Endothelial cell of umbilical vein (primary cell): ENCODE data around the gene EHMT1. TPM values are rescaled to one million over a fixed set of nuclear protein-coding genes. Genes with fewer than 3 reads are reported as not detected.

Experiments
- BruUV-seq: library from RNA; stranded (reverse); fragments of 400-500 nt; replicated peaks from 2 replicates; lab custom pipeline; 2021; lab: Mats Ljungman, UMichigan
- CTCF ChIA-PET: fragments of 300-600, 350-600 bp; sonication (Branson Sonifier 250); formaldehyde crosslinking; loops from one replicate; lab custom pipeline; 2021; ENCODE audit warnings: antibody characterized with exemption, inconsistent platforms; lab: Charles Lee
- POLR2A ChIA-PET: fragments of 300-600, 350-600 bp; sonication (Branson Sonifier 250); formaldehyde crosslinking; loops from one replicate; lab custom pipeline; 2021; ENCODE audit warnings: antibody characterized with exemption, inconsistent platforms; lab: Charles Lee
- DNase-seq: peaks from one replicate; pipeline ENCODE4 v3.0.0-alpha.2; 2011; ENCODE audit warnings: low read depth, low spot score
- FAIRE-seq: peaks from 2 replicates; lab custom pipeline; 2011; peaks lifted over from hg19 to GRCh38; lab: Jason Lieb, UNC
- H2AFZ ChIP-seq: 2 replicates; pipeline ENCODE4 v1.6.0; 2012; ENCODE audit warnings: low read depth, low read length, control low read depth, inconsistent platforms
- H3K27ac ChIP-seq: 2 replicates; pipeline ENCODE4 v1.5.1; 2011; ENCODE audit warnings: low read depth, mild to moderate bottlenecking, control low read depth, low read length, moderate library complexity; ENCODE audit not compliant: insufficient read depth
- H3K27me3 ChIP-seq, 2 experiments: 2 replicates each; pipeline versions ENCODE4 v1.6.0 to v1.6.1; 2011; ENCODE audit warnings: low read length in 2 of 2, mixed read lengths in 1 of 2; ENCODE audit not compliant: control insufficient read depth in 2 of 2, insufficient read depth in 2 of 2
- H3K36me3 ChIP-seq, 2 experiments: 2 replicates in 1 of 2; 3 replicates in 1 of 2; pipeline ENCODE4 v1.5.1; 2011; ENCODE audit warnings: low read length in 2 of 2, mild to moderate bottlenecking in 1 of 2, moderate library complexity in 1 of 2; ENCODE audit not compliant: control insufficient read depth in 2 of 2, insufficient read depth in 2 of 2; ENCODE audit errors: extremely low read depth in 1 of 2
- H3K4me1 ChIP-seq: 3 replicates; pipeline ENCODE4 v1.5.1; 2011; ENCODE audit warnings: mild to moderate bottlenecking, low read length; ENCODE audit not compliant: control insufficient read depth, insufficient read depth; ENCODE audit errors: extremely low read depth
- H3K4me2 ChIP-seq: 2 replicates; pipeline ENCODE4 v1.6.1; 2011; ENCODE audit warnings: low read length, control low read depth, mixed read lengths; ENCODE audit not compliant: insufficient read depth
- H3K4me3 ChIP-seq, 3 experiments: fragments of 200-600 bp in 1 of 3; sonication (generic), shearing (Covaris generic) in 1 of 3; replicated peaks in 1 of 3; 2 replicates each; pipeline ENCODE4 v1.5.1; 2011 to 2016; ENCODE audit warnings: control low read depth in 3 of 3, low read length in 3 of 3, mild to moderate bottlenecking in 2 of 3, inconsistent platforms in 1 of 3, low read depth in 1 of 3, moderate library complexity in 1 of 3; ENCODE audit not compliant: insufficient read depth in 1 of 3
- H3K79me2 ChIP-seq: 2 replicates; pipeline ENCODE4 v1.6.0; 2012; ENCODE audit warnings: low read length, inconsistent platforms; ENCODE audit not compliant: control insufficient read depth, insufficient read depth
- H3K9ac ChIP-seq: replicated peaks from 2 replicates; pipeline ENCODE3; 2011; ENCODE audit warnings: low read length, control low read depth; ENCODE audit not compliant: insufficient read depth; ENCODE audit errors: extremely low read depth
- H3K9me1 ChIP-seq: replicated peaks from 3 replicates; pipeline ENCODE4 v1.6.0; 2011; ENCODE audit warnings: mild to moderate bottlenecking, low read length; ENCODE audit not compliant: control insufficient read depth, insufficient read depth; ENCODE audit errors: extremely low read depth
- H3K9me3 ChIP-seq: replicated peaks from 2 replicates; pipeline ENCODE4 v1.5.1; 2012; ENCODE audit warnings: low read length, inconsistent platforms; ENCODE audit not compliant: control insufficient read depth, insufficient read depth
- H4K20me1 ChIP-seq: replicated peaks from 2 replicates; pipeline ENCODE3; 2011; ENCODE audit warnings: mild to moderate bottlenecking, low read length; ENCODE audit not compliant: control insufficient read depth, insufficient read depth; ENCODE audit errors: extremely low read depth
- CTCF ChIP-seq, 2 donors: IDR thresholded peaks; 1 replicate in 1 of 2; 2 replicates in 1 of 2; pipeline ENCODE4 v1.5.1; 2011; ENCODE audit warnings: low read length in 2 of 2, mild to moderate bottlenecking in 2 of 2, moderate library complexity in 2 of 2, control low read depth in 1 of 2, inconsistent platforms in 1 of 2, low read depth in 1 of 2; ENCODE audit not compliant: insufficient read depth in 1 of 2; ENCODE audit errors: extremely low read depth in 1 of 2
- EZH2 ChIP-seq: IDR thresholded peaks from 2 replicates; pipeline ENCODE4 v1.6.1; 2012; ENCODE audit warnings: borderline replicate concordance, low read depth, mild to moderate bottlenecking, moderate library complexity, low read length, inconsistent platforms; ENCODE audit not compliant: severe bottlenecking
- FOS ChIP-seq: IDR thresholded peaks from 2 replicates; pipeline ENCODE4 v1.6.1; 2011; ENCODE audit warnings: mild to moderate bottlenecking, low read length, moderate library complexity, borderline replicate concordance; ENCODE audit not compliant: insufficient read depth
- GATA2 ChIP-seq: IDR thresholded peaks from 2 replicates; pipeline ENCODE4 v1.7.0; 2011; ENCODE audit warnings: low read depth, mild to moderate bottlenecking, moderate library complexity, mixed read lengths, low read length; ENCODE audit not compliant: insufficient read length, insufficient read depth
- MAX ChIP-seq: IDR thresholded peaks from 2 replicates; pipeline ENCODE4 v1.6.1; 2011; ENCODE audit not compliant: insufficient read depth, insufficient read length
- POLR2AphosphoS5 ChIP-seq: IDR thresholded peaks from 2 replicates; pipeline ENCODE4 v1.6.1; 2012; ENCODE audit warnings: low read depth, mild to moderate bottlenecking, control low read depth, low read length, moderate library complexity; ENCODE audit not compliant: insufficient read depth
- dilution Hi-C: fragments of 300-500 bp; cut with MboI; formaldehyde crosslinking; loops from one replicate; pipeline ENCODE4 v1.15.0; 2019; ENCODE audit warnings: low sequenced_read_pairs; ENCODE audit not compliant: extremely low pct_ligation_motif_present
- intact Hi-C: fragments of 100-400 bp; cut with micrococcal nuclease; formaldehyde crosslinking; loops from one replicate; pipeline ENCODE4 v1.10.0; 2022
- polyA plus RNA-seq, 4 experiments: library from polyadenylated mRNA; depleted of rRNA in 3 of 4; stranded (reverse) in 3 of 4; unstranded in 1 of 4; fragments of >200 nt; gene quantifications; 2 replicates each; pipeline versions ENCODE4 v1.2.1 to v1.2.3, GENCODE V29; 2011 to 2012; ENCODE audit warnings: missing spikeins in 1 of 4
- total RNA-seq: library from RNA; stranded (reverse); gene quantifications from 2 replicates; pipeline ENCODE4 v1.2.3, GENCODE V29; 2021

The EHMT1 gene
- total and polyA plus RNA-seq, 2 donors (not counting 3 experiments of a cell fraction or from before 2014, with no cell fraction given) = 48.2 to 104 TPM

- Histone ChIP-seq H4K20me1 (no peaks in the 10 kb centered on the region), H3K27ac (no peak overlapping the region)
Observed at GRCh38 chr9:137728444-137729311, 109.9 kb downstream of the EHMT1 start.

More at GRCh38 chr9:137728444-137729311, 109.9 kb downstream of the EHMT1 start:
- Histone ChIP-seq H3K27me3 (no peaks in the 10 kb centered on the region), H3K9me3 (no peaks in the 10 kb centered on the region), H3K36me3 (peaks cover 0 to 21% of the 10 kb centered on the region in 2 experiments), H3K9ac (no peak overlapping the region), H3K9me1 (no peaks in the 10 kb centered on the region), H3K4me3 (no peak overlapping the region), H2AFZ (no peak overlapping the region), H3K4me1 (no peaks in the 10 kb centered on the region), H3K79me2 (peaks cover 37% of the 10 kb centered on the region), H3K4me2 (no peak overlapping the region)
- intact Hi-C loops (no loop called here), dilution Hi-C loops (no loop called here)
- TF ChIP-seq EZH2 = no peak
- no peak for TF ChIP-seq CTCF (IDR thresholded peaks at IDR 0.05; ENCODE audit: extremely low read depth in 1 of 2, insufficient read depth in 1 of 2, low read depth in 1 of 2, low read length in 2 of 2)
- no peak for TF ChIP-seq POLR2AphosphoS5
- no peak for TF ChIP-seq FOS
- TF ChIP-seq GATA2 = no peak
- TF ChIP-seq MAX = no peak
- ChIA-PET CTCF (interaction anchor here (0.7 to 1.3 kb wide), 2 partner anchors 34 to 56 kb away, joined by 3 read pairs; no protein-coding TSS in a partner anchor), POLR2A (no interaction called here)
- no peak for DNase-seq
- BruUV-seq = no TSS peak
- FAIRE-seq = no peak
